Measurements from ENCODE around the gene ADORA1.

Gene ADORA1

GRCh38 chr1:203130358-203130985, 2.9 kb downstream of the ADORA1 start:
- TF ChIP-seq ZFX (IDR thresholded peaks at IDR 0.05) (no peak), CTCF (conservative IDR thresholded peaks at IDR 0.05) (no peak)
- no peak overlapping the region for H3K27ac ChIP-seq

GRCh38 chr1:203131548-203132200, 4.1 kb downstream of the ADORA1 start:
- no peak for TF ChIP-seq ZFX (IDR thresholded peaks at IDR 0.05)
- TF ChIP-seq CTCF (conservative IDR thresholded peaks at IDR 0.05), result no peak
- H3K27ac ChIP-seq, result no peak overlapping the region

GRCh38 chr1:203133970-203134725, 6.6 kb downstream of the ADORA1 start:
- no peak overlapping the region for H3K27ac ChIP-seq
- TF ChIP-seq CTCF (conservative IDR thresholded peaks at IDR 0.05) (no peak), ZFX (IDR thresholded peaks at IDR 0.05) (no peak)

- TF ChIP-seq ZFX (IDR thresholded peaks at IDR 0.05) (no peak), CTCF (conservative IDR thresholded peaks at IDR 0.05) (no peak)
- H3K27ac ChIP-seq, result no peak overlapping the region
Observed at GRCh38 chr1:203135636-203136305, 8.2 kb downstream of the ADORA1 start.

GRCh38 chr1:203136409-203137042, 9.0 kb downstream of the ADORA1 start:
- TF ChIP-seq CTCF (conservative IDR thresholded peaks at IDR 0.05), result no peak; the same call in 1 of the 2 replicates
- no peak for TF ChIP-seq ZFX (IDR thresholded peaks at IDR 0.05)

GRCh38 chr1:203137324-203137723, 9.8 kb downstream of the ADORA1 start:
- no peak for TF ChIP-seq ZFX (IDR thresholded peaks at IDR 0.05)
- no peak for TF ChIP-seq CTCF (conservative IDR thresholded peaks at IDR 0.05)
- H3K27ac ChIP-seq, result no peak overlapping the region

More at GRCh38 chr1:203136409-203137042, 9.0 kb downstream of the ADORA1 start:
- H3K27ac ChIP-seq, result no peak overlapping the region
